Medulla oblongata (tissue), 1 donor: ENCODE measurements around the gene ARHGAP6.
A peak's percentile ranks its signal among the peaks of the same experiment; 100 is the strongest.
"Not testable (repeated sequence)": the region's sequence is repeated elsewhere in the genome, so short reads cannot be mapped to it uniquely, and the experiment has no call there.

Experiments
- DNase-seq: peaks from one replicate; pipeline ENCODE4 v3.0.0-alpha.2; 2015; ENCODE audit errors: extremely low spot score

ARHGAP6 gene

DNA sequence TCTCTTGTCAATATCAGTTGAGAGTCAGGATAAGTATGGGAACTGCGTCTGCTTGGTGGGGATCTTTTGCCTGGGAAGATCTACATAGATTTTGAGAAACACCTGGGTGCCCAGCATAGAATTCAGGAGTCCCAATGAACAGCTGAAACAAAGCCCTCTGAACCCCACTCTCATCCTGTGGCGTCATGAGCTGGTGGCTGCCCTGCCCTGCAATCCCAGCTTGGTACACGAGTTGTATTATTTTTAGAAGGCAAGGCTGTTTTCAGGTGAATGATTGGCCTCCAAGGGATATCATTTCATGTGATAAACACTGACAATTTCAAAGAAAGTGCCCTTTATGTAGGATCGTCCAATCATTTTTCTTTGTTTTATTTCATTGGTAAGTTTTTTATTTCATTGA is 493.8 kb downstream of the ARHGAP6 start:
- DNase-seq = no peak

DNA sequence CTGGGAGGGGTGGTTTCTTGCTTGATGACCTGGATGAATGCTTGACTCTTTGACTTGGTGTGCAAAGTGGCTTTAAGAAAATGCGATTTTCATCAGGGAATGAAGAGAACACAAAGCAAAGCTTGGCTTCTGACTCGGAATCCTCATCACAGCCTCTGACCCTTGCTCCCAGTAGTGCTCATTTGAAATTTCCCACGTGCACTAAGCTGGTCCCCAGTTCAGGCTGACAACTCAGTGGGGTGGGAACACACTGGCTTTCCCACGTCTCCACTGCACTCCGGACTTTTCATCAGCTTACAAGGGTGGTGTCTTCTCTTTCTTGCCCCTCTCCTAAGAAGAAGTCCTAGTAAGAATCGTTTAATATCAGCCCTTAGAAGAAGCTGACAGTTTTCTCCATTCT is 501.3 kb downstream of the ARHGAP6 start:
- DNase-seq = no peak

DNA sequence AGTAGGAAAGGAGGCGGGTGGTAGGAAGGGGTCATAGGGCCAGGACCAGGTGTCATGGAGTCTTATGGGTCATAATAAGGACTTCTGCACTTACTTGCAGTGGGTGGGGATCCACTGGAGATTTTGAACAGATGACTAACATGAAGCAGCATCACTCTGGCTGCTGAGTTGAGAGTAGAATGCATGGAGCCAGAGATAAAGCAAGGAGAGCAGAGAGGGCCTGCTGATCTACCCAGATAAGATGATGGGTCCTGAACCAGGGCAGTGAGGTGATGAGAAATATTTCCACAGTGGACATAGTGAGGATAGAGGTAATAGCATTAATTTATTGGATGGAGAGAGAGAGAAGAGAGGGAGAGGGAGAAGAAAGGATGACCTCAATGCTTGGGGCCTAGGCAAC is 506.6 kb downstream of the ARHGAP6 start:
- DNase-seq = no peak

DNA sequence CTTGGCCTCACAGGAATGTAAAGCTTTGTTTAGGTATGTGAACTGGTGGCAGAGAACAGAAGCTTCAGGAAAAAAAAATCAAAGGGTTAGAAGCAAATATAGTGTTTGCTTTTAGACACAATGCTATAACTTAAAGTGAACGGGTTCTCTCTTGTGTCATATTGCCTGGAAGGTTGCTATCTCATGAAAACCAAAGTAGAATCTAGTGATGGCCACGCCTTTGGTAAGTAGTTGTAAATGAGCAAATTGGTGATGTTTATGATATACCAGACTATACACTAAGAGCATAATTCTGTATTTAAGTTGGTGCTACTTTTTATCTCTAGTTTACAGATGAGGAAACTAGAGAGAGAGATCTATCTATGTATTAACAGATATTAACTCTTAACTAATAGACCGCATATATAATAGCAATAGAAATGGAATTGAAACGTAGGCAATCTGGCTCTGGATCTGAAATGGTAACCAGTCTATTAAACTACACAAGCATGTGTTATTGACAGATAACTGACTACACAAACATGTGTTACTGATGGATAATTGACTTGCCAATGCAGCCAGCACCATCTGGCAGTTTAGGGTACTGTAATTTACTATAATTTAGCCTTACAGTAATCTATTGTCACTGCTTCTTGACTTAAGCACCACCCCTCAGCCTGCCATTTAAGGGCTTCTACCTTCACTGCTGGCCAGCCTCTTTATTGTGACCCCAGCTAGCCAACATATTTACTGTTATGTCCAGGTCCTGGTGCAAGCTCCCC is 513.7 kb downstream of the ARHGAP6 start:
- no peak for DNase-seq

DNA sequence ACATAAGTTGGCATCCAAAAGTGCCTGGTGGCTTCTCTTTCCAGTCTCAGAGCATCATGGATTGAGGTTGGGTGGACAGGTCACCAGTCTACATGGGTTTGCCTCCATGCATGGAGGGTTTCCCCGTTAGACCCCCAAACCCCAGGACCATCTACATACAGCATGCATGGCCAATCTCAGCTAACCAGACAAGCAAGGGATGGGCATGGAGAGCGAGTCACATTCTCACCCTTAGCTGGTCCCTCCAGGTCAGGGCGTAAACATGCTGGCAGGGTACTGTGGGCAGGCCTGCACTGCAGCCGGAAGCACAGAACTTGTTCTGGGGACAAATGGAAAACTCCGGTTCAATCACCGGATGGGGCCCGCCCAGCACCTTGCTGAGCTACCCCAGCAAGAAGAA is 517.3 kb downstream of the ARHGAP6 start:
- DNase-seq = no peak

DNA sequence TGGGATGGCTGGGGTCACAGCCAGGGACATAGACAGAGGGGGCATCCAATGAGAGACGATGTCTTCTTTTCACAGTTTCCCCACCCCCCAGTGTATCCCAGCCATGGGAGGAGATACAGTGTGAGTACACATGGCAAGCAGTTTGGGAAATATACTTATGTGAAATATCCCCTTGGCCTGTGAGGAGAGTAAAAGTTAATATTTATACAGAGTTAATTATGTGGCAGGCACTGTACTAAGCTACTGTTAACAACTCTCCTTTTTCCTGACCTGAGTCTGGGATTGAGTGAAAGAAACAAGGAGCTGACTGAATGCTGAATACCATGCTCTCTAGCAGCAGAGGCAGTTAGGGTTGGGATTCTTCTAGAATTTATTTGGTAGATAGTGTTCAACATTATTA is 519.3 kb downstream of the ARHGAP6 start:
- no peak for DNase-seq

GRCh38 chrX:11143931-11144678 is 521.6 kb downstream of the ARHGAP6 start:
- peak; percentile 92 for DNase-seq

GRCh38 chrX:11138498-11139390 is 527.0 kb downstream of the ARHGAP6 start:
- DNase-seq = no peak

GRCh38 chrX:11137543-11138139 is 528.1 kb downstream of the ARHGAP6 start:
- peak; percentile 11 for DNase-seq

- DNase-seq = peak; percentile 2
These were observed 530.0 kb downstream of the ARHGAP6 start for GRCh38 chrX:11135564-11136185.

DNA sequence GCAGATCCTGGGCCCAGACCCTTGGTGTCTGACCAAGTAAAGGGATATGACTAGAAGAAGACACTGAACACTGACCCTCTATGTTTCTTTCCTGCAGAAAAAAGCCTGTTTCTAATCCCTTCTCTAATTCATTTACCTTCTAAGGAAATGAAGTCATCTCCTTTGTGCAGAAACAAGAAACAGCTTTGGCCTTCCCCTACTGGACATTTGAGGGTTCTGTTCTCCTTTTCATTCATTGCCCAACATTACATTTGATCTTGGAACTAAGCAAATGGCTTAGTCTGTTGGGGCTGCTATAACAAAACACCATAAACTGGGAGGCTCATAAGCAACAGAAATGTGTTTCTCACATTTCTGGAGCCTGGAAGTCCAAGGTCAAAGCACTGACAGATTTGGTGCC is 534.6 kb downstream of the ARHGAP6 start:
- DNase-seq = no peak

GRCh38 chrX:11130136-11130535 is 535.6 kb downstream of the ARHGAP6 start:
- DNase-seq = no peak

DNA sequence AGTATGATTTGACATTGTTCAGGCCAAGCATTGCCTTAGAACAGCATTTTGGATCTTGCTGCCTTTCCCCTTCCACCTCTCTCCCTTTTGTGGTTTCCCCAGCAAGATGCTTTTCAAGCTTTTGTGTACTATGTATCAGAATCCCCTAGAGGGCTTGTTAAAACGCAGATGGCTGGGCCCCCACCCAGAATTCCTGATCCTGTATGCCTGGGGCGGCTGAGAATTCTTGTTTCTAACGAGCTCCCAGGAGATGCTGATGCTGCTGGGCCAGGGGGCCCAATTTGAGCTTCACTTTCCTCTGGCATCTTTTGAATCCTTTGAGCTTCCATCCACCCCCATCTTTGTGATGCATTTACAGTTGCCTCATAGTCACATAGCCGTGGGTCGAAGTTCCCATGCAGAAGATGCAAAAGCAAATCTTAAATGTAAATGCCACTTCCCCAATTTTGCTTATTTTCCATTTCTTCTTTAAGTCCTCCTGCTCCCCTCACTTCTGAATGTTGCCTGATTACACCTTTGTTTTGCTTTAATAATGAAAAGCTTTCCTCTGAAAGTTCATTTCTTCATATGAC is 536.1 kb downstream of the ARHGAP6 start:
- DNase-seq = no peak

- no peak for DNase-seq
These were observed 540.7 kb downstream of the ARHGAP6 start for GRCh38 chrX:11125060-11125459.

GRCh38 chrX:11124112-11124511 is 541.6 kb downstream of the ARHGAP6 start:
- no peak for DNase-seq

GRCh38 chrX:11123087-11123486 is 542.6 kb downstream of the ARHGAP6 start:
- not testable (repeated sequence) for DNase-seq

DNA sequence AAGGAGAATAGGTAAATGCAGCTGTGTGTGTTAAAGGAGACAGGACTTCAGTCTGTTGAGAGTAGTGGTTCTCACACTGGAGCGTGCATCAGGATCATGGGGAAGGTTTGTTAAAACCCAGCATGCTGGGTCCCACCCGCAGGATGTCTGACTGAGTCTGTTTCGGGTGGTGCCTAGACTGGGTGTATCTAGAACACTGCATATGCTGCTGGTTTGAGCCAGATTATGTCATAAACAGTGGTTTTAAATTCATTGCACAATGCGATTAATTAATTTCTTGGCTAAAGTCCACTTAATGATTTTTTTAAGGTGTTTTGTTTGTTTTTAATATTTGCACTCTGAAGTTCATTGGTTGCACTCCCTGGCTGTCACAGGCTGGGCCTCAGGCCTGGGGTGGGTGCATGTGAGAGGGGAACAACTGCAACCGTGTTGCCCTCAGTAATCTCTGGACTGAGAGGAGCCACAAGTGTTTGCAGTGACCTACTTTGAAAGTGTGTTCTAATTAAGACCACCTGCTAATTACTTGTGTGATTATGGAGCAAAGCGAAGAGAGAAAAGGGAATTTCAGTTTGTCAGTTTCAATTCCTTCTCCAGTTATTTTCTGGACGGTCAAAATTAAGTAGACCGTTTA is 546.3 kb downstream of the ARHGAP6 start:
- no peak for DNase-seq

GRCh38 chrX:11117745-11118144 is 548.0 kb downstream of the ARHGAP6 start:
- no peak for DNase-seq

GRCh38 chrX:11113731-11114130 is 552.0 kb downstream of the ARHGAP6 start:
- DNase-seq = peak; percentile 35

DNA sequence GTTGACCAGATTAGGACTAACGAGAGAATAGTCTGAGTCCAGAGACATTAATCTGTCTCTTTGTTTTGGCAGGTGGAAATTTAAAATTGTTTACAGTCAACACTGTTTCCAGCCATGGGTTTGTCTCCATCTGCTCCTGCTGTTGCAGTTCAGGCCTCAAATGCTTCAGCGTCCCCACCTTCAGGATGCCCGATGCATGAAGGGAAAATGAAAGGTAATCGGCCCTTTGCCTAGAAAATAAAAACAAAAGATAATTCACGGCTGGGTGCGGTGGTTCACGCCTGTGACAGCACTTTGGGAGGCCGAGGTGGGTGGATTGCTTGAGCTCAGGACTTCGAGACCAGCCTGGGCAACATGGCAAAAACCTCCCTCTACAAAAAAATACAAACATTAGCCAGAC is 553.8 kb downstream of the ARHGAP6 start:
- DNase-seq = no peak
